ENCODE results near the gene CCDC92B. TPM values are rescaled to one million over a fixed set of nuclear protein-coding genes. Genes with fewer than 3 reads are reported as not detected.
A peak's percentile ranks its signal among the peaks of the same experiment; 100 is the strongest.

The CCDC92B gene
- total and polyA plus RNA-seq, 9 of the 15 experiments (the other 6 are each of a cell fraction or from before 2014, with no cell fraction given), result not detected

- TF ChIP-seq UBTF (IDR thresholded peaks at IDR 0.05; ENCODE audit: borderline replicate concordance in 1 of 2, low read depth in 2 of 2, low read length in 2 of 2) (peak in 1 of 2 experiments; percentile 74; a peak in 2 of 4 replicates), EHMT2 (IDR thresholded peaks at IDR 0.05) (peak; percentile 97), HMGXB4 (CRISPR knock-in tag; IDR thresholded peaks at IDR 0.05) (no peak), CEBPB (tag; IDR thresholded peaks at IDR 0.05) (no peak), HDAC1 (IDR thresholded peaks at IDR 0.05) (0 out of 4 replicates have a peak, but pooled peaks of 1 of the 2 experiments have one; percentile 36)
Measured at GRCh38 chr17:2749784-2750181, 331 bp upstream of the CCDC92B start (continued).

- FAIRE-seq (no peak), DNase-seq (ENCODE audit: extremely low read depth in 1 of 4, low spot score in 3 of 4) (no peak), ATAC-seq (no peak)
- H3K4me1 ChIP-seq (replicated peaks in 1 of 2; ENCODE audit: control insufficient read depth in 2 of 2, insufficient read depth in 2 of 2, low read length in 2 of 2), result peaks cover 0 to 9% of the 10 kb centered on the region in 2 experiments; a peak in 2 of 5 replicates
- no peak overlapping the region for H3K9ac ChIP-seq (ENCODE audit: insufficient read depth in 1 of 2, low read depth in 2 of 2, low read length in 2 of 2)
- in situ Hi-C loops (cut with MboI), result no loop called here
- H3K4me3 ChIP-seq, result no peak overlapping the region
- no peaks in the 10 kb centered on the region for H3K9me3 ChIP-seq (replicated peaks; ENCODE audit: control insufficient read depth, insufficient read depth, low read depth, low read length)
- CTCF ChIA-PET (ENCODE audit: low intra/inter-chr PET ratio), result no interaction called here
- H3K9me1 ChIP-seq (ENCODE audit: control insufficient read depth, insufficient read depth, low read length), result no peaks in the 10 kb centered on the region
- no peak overlapping the region for H2AFZ ChIP-seq (ENCODE audit: low read depth, low read length)
- POLR2A ChIA-PET, result no interaction called here
- intact Hi-C loops (cut with micrococcal nuclease), result no loop called here
- peaks cover 0 to 25% of the 10 kb centered on the region in 2 experiments; a peak in 1 of 5 replicates for H3K27me3 ChIP-seq (ENCODE audit: control insufficient read depth in 2 of 2, insufficient read depth in 2 of 2, low read length in 2 of 2)
- no peak overlapping the region for H3K4me2 ChIP-seq (ENCODE audit: insufficient read depth, low read length)
- no peaks in the 10 kb centered on the region for H3K79me2 ChIP-seq (ENCODE audit: control insufficient read depth, insufficient read depth, low read length)
- no TSS peak for BruUV-seq (replicated peaks)
- H3K27ac ChIP-seq (ENCODE audit: extremely low read depth, low read depth, low read length), result no peak overlapping the region
- no peaks in the 10 kb centered on the region; the same call in 1 of the 2 replicates for H4K20me1 ChIP-seq (replicated peaks; ENCODE audit: control insufficient read depth, insufficient read depth, low read length)
- WGBS (ENCODE audit: insufficient coverage, low coverage, missing lambda C conversion rate), result 0% methylated on average over 7 of the region's 11 CpGs
- TF ChIP-seq ARHGAP35 (IDR thresholded peaks at IDR 0.05; ENCODE audit: partially characterized antibody), result no peak
- no peak for TF ChIP-seq ZFPM2 (CRISPR knock-in tag; IDR thresholded peaks at IDR 0.05)
- no peak for TF ChIP-seq TAF7 (tag; IDR thresholded peaks at IDR 0.05)
- TF ChIP-seq GABPB2 (CRISPR knock-in tag; conservative IDR thresholded peaks at IDR 0.05), result no peak
- no peaks in the 10 kb centered on the region for H3K36me3 ChIP-seq (ENCODE audit: control insufficient read depth, insufficient read depth, low read length)
Measured at GRCh38 chr17:2745317-2746037, 4.0 kb downstream of the CCDC92B start.
